ENCODE results near the gene SELENOW. TPM values are rescaled to one million over a fixed set of nuclear protein-coding genes. Genes with fewer than 3 reads are reported as not detected.
"Not testable (repeated sequence)": the region's sequence is repeated elsewhere in the genome, so short reads cannot be mapped to it uniquely, and the experiment has no call there.

Gene SELENOW
- polyA plus RNA-seq, 1 of the 3 experiments (the other 2 are of a cell fraction) = 335 TPM

DNA sequence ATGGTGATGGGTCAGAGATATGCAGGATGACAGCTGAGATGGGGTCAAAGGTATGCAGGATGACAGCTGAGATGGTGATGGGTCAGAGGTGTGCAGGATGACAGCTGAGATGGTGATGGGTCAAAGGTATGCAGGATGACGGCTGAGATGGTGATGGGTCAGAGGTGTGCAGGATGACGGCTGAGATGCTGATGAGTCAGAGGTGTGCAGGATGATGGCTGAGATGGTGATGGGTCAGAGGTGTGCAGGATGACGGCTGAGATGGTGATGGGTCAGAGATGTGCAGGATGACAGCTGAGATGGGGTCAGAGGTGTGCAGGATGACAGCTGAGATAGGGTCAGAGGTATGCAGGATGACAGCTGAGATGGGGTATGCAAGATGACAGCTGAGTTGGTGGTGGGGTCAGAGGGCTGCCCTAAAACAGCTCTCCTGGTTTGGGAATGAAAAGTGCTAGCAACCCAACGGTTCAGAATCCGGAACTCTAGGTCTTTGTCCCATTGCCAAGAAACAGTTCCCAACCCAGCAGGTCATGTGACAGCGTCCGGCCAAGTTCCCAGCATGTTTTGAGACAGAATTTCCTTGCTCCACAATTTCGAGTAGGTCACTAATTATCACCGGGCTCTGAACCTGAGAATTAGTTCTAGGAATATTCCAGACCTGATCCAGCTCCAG lies 3.2 kb downstream of the SELENOW start (continued):
- TF ChIP-seq, protein P1, sequence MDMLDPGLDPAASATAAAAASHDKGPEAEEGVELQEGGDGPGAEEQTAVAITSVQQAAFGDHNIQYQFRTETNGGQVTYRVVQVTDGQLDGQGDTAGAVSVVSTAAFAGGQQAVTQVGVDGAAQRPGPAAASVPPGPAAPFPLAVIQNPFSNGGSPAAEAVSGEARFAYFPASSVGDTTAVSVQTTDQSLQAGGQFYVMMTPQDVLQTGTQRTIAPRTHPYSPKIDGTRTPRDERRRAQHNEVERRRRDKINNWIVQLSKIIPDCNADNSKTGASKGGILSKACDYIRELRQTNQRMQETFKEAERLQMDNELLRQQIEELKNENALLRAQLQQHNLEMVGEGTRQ (IDR thresholded peaks at IDR 0.05; ENCODE audit: borderline replicate concordance, low read depth, low read length) = no peak

DNA sequence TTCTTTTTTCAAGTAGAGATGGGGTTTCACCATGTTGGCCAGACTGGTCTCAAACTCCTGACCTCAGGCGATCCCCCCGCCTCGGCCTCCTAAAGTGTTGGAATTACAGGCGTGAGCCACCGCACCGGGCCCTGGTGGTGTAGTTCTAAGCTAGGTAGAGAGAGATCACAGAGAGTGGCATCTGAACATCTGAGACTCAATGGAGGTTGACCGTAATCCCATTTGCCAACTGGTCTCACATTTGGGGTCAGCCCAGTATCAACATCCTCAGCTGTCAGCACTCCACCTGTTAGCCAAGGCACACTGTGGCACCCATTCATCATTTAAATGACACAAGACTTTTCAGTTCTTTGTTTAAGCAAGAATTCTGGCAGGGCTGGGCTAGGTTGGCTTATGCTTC lies 8.1 kb downstream of the SELENOW start:
- POLR2A ChIA-PET = no interaction called here
- CTCF ChIA-PET = interaction anchor here (1.9 kb wide), 1 partner anchor 77 kb away, joined by 6 read pairs; no protein-coding TSS in a partner anchor
- Histone ChIP-seq H3K27ac (ENCODE audit: low read depth in 2 of 2, low read length in 1 of 2) (no peak overlapping the region), H3K9ac (no peak overlapping the region), H3K27me3 (ENCODE audit: insufficient read depth) (no peaks in the 10 kb centered on the region), H3K4me3 (ENCODE audit: low read depth in 2 of 2, low read length in 1 of 2) (no peak overlapping the region), H4K20me1 (ENCODE audit: insufficient read depth) (no peaks in the 10 kb centered on the region), H3K36me3 (replicated peaks in 1 of 2; ENCODE audit: control insufficient read depth in 1 of 2, insufficient read depth in 2 of 2, low read length in 1 of 2) (peaks cover 13 to 15% of the 10 kb centered on the region in 2 experiments), H3K4me1 (ENCODE audit: control insufficient read depth in 1 of 2, insufficient read depth in 2 of 2, low read depth in 1 of 2, low read length in 1 of 2) (no peaks in the 10 kb centered on the region), H3K9me3 (no peaks in the 10 kb centered on the region), H3K9me2 (no peaks in the 10 kb centered on the region), H2AFZ (ENCODE audit: low read depth) (no peak overlapping the region), H3F3A (replicated peaks; ENCODE audit: insufficient read depth) (peaks cover 5% of the 10 kb centered on the region), H3K79me2 (ENCODE audit: insufficient read depth) (no peaks in the 10 kb centered on the region), H3K4me2 (no peak overlapping the region)
- TF ChIP-seq RFX5 (IDR thresholded peaks at IDR 0.05; ENCODE audit: low read length) (no peak), TCF12 (IDR thresholded peaks at IDR 0.05) (no peak), FOSL2 (IDR thresholded peaks at IDR 0.05; ENCODE audit: borderline replicate concordance, low read depth) (no peak)
- TF ChIP-seq, protein P2, sequence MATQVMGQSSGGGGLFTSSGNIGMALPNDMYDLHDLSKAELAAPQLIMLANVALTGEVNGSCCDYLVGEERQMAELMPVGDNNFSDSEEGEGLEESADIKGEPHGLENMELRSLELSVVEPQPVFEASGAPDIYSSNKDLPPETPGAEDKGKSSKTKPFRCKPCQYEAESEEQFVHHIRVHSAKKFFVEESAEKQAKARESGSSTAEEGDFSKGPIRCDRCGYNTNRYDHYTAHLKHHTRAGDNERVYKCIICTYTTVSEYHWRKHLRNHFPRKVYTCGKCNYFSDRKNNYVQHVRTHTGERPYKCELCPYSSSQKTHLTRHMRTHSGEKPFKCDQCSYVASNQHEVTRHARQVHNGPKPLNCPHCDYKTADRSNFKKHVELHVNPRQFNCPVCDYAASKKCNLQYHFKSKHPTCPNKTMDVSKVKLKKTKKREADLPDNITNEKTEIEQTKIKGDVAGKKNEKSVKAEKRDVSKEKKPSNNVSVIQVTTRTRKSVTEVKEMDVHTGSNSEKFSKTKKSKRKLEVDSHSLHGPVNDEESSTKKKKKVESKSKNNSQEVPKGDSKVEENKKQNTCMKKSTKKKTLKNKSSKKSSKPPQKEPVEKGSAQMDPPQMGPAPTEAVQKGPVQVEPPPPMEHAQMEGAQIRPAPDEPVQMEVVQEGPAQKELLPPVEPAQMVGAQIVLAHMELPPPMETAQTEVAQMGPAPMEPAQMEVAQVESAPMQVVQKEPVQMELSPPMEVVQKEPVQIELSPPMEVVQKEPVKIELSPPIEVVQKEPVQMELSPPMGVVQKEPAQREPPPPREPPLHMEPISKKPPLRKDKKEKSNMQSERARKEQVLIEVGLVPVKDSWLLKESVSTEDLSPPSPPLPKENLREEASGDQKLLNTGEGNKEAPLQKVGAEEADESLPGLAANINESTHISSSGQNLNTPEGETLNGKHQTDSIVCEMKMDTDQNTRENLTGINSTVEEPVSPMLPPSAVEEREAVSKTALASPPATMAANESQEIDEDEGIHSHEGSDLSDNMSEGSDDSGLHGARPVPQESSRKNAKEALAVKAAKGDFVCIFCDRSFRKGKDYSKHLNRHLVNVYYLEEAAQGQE (IDR thresholded peaks at IDR 0.05; ENCODE audit: low read depth, low read length) = no peak
- WGBS (ENCODE audit: low lambda C conversion rate) = 98% methylated on average over 7 of the region's 7 CpGs
- DNase-seq = no peak

DNA sequence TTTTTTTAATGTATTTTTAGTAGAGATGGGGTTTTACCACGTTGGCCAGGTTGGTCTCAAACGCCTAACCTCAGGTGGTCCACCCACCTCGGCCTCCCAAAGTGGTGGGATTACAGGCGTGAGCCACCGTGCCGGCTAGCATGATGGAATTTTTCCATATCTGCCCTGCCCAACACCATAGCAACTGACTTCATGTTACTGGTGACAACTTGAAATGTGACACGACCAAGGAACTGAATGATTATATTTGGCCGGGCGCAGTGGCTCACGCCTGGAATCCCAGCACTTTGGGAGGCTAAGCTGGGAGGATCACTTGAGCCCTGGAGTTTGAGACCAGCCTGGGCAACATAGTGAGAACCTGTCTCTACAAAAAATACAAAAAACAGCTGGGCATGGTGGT lies 8.8 kb downstream of the SELENOW start:
- H3K9me2 ChIP-seq; H3K79me2 ChIP-seq (ENCODE audit: insufficient read depth); H3K4me3 ChIP-seq (ENCODE audit: low read depth in 2 of 2, low read length in 1 of 2); DNase-seq; H3K9ac ChIP-seq; H3K9me3 ChIP-seq; H2AFZ ChIP-seq (ENCODE audit: low read depth); H3F3A ChIP-seq (replicated peaks; ENCODE audit: insufficient read depth); H3K27me3 ChIP-seq (ENCODE audit: insufficient read depth); POLR2A ChIA-PET; H4K20me1 ChIP-seq (ENCODE audit: insufficient read depth); H3K4me1 ChIP-seq (ENCODE audit: control insufficient read depth in 1 of 2, insufficient read depth in 2 of 2, low read depth in 1 of 2, low read length in 1 of 2); H3K27ac ChIP-seq (ENCODE audit: low read depth in 2 of 2, low read length in 1 of 2); H3K4me2 ChIP-seq: not testable (repeated sequence)
- 87% methylated on average over 10 of the region's 10 CpGs for WGBS (ENCODE audit: low lambda C conversion rate)
- CTCF ChIA-PET = interaction anchor here (0.9 to 1.9 kb wide), 2 partner anchors 75 to 76 kb away, joined by 3 to 6 read pairs; no protein-coding TSS in a partner anchor
- peaks cover 7 to 10% of the 10 kb centered on the region in 2 experiments for H3K36me3 ChIP-seq (replicated peaks in 1 of 2; ENCODE audit: control insufficient read depth in 1 of 2, insufficient read depth in 2 of 2, low read length in 1 of 2)

GRCh38 chr19:47789811-47790210 lies 11.3 kb downstream of the SELENOW start:
- POLR2A ChIA-PET = not testable (repeated sequence)
- CTCF ChIA-PET = interaction anchor here (0.6 to 1.8 kb wide), 6 partner anchors 9 to 438 kb away, joined by 3 to 4 read pairs (median 3); no protein-coding TSS in a partner anchor

More at GRCh38 chr19:47789811-47790210, 11.3 kb downstream of the SELENOW start:
- not testable (repeated sequence) for H3K4me1 ChIP-seq (ENCODE audit: control insufficient read depth in 1 of 2, insufficient read depth in 2 of 2, low read depth in 1 of 2, low read length in 1 of 2); H3K4me3 ChIP-seq (ENCODE audit: low read depth in 2 of 2, low read length in 1 of 2); H3K9me3 ChIP-seq; H3K27ac ChIP-seq (ENCODE audit: low read depth in 2 of 2, low read length in 1 of 2); H3K4me2 ChIP-seq; H3K9ac ChIP-seq; H3F3A ChIP-seq (replicated peaks; ENCODE audit: insufficient read depth); DNase-seq; H3K9me2 ChIP-seq; H4K20me1 ChIP-seq (ENCODE audit: insufficient read depth); H2AFZ ChIP-seq (ENCODE audit: low read depth); H3K79me2 ChIP-seq (ENCODE audit: insufficient read depth); H3K27me3 ChIP-seq (ENCODE audit: insufficient read depth); H3K36me3 ChIP-seq (replicated peaks in 1 of 2; ENCODE audit: control insufficient read depth in 1 of 2, insufficient read depth in 2 of 2, low read length in 1 of 2)
- 94% methylated on average over 13 of the region's 13 CpGs for WGBS (ENCODE audit: low lambda C conversion rate)
